GM12878 (cell line): ENCODE measurements around the gene DNAJC22. TPM values are rescaled to one million over a fixed set of nuclear protein-coding genes. Genes with fewer than 3 reads are reported as not detected.

Experiments
- IKZF1 ChIP-seq: fragments of 450-650 bp; conservative IDR thresholded peaks from 2 replicates; pipeline ENCODE4 v1.6.1; 2017; ENCODE audit warnings: antibody characterized with exemption, mild to moderate bottlenecking
- KAT2A ChIP-seq: conservative IDR thresholded peaks from 2 replicates; pipeline ENCODE4 v1.6.1; 2011; ENCODE audit warnings: low read depth, low read length; ENCODE audit not compliant: control insufficient read depth
- PAX5 ChIP-seq: IDR thresholded peaks from 2 replicates; pipeline ENCODE4 v1.6.1; 2011; ENCODE audit warnings: low read depth, low read length, borderline replicate concordance
- YY1 ChIP-seq: IDR thresholded peaks from 2 replicates; pipeline ENCODE4 v1.6.1; 2011; ENCODE audit warnings: low read depth, mild to moderate bottlenecking, low read length
- ZZZ3 ChIP-seq: IDR thresholded peaks from 2 replicates; pipeline ENCODE4 v1.6.1; 2011; ENCODE audit warnings: low read depth; ENCODE audit not compliant: control insufficient read depth, insufficient read length
- polyA plus RNA-seq, 11 experiments: library from polyadenylated mRNA; depleted of rRNA in 4 of 11; unstranded in 6 of 11; stranded (reverse) in 5 of 11; fragments of >200 nt; fragmentation: Nextera tagmentation in 4 of 11; fragmentation: Illumina TruSeq in 1 of 11; extraction: Ambion mirVana in 4 of 11; extraction: Trizol in 1 of 11; gene quantifications; 1 replicate in 1 of 11; 2 replicates in 10 of 11; pipeline versions ENCODE4 v1.2.1 to v1.2.3, GENCODE V29; 2011 to 2016; ENCODE audit warnings: inconsistent platforms in 2 of 11, missing spikeins in 2 of 11, low read depth in 1 of 11
- total RNA-seq, 4 experiments: library from RNA; depleted of rRNA in 3 of 4; stranded (reverse); fragments of >200 nt in 3 of 4; fragmentation: Illumina TruSeq in 1 of 4; extraction: Trizol in 1 of 4; gene quantifications; 2 replicates each; pipeline versions ENCODE4 v1.2.1 to v1.2.3, GENCODE V29; 2013 to 2021
- TF ChIP-seq, protein P1 (sequence below): fragments of 450-650 bp; IDR thresholded peaks from 2 replicates; pipeline ENCODE4 v1.6.1; 2017; ENCODE audit warnings: mild to moderate bottlenecking, low read depth, inconsistent platforms; ENCODE audit not compliant: poor library complexity, severe bottlenecking
- TF ChIP-seq, protein P2 (sequence below): fragments of 150-350 bp; IDR thresholded peaks from 2 replicates; pipeline ENCODE4 v1.6.1; 2014; ENCODE audit warnings: mild to moderate bottlenecking, low read depth, low read length

Gene DNAJC22
- total and polyA plus RNA-seq, 10 of the 15 experiments (the other 5 are each of a cell fraction or from before 2014, with no cell fraction given) = 0.06 to 0.61 (median 0.13) TPM; not detected in 3

- TF ChIP-seq, protein P1, sequence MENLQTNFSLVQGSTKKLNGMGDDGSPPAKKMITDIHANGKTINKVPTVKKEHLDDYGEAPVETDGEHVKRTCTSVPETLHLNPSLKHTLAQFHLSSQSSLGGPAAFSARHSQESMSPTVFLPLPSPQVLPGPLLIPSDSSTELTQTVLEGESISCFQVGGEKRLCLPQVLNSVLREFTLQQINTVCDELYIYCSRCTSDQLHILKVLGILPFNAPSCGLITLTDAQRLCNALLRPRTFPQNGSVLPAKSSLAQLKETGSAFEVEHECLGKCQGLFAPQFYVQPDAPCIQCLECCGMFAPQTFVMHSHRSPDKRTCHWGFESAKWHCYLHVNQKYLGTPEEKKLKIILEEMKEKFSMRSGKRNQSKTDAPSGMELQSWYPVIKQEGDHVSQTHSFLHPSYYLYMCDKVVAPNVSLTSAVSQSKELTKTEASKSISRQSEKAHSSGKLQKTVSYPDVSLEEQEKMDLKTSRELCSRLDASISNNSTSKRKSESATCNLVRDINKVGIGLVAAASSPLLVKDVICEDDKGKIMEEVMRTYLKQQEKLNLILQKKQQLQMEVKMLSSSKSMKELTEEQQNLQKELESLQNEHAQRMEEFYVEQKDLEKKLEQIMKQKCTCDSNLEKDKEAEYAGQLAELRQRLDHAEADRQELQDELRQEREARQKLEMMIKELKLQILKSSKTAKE = no peak
- no peak for TF ChIP-seq IKZF1
- TF ChIP-seq PAX5 = no peak
- no peak for TF ChIP-seq KAT2A
- no peak for TF ChIP-seq ZZZ3
- TF ChIP-seq, protein P2, sequence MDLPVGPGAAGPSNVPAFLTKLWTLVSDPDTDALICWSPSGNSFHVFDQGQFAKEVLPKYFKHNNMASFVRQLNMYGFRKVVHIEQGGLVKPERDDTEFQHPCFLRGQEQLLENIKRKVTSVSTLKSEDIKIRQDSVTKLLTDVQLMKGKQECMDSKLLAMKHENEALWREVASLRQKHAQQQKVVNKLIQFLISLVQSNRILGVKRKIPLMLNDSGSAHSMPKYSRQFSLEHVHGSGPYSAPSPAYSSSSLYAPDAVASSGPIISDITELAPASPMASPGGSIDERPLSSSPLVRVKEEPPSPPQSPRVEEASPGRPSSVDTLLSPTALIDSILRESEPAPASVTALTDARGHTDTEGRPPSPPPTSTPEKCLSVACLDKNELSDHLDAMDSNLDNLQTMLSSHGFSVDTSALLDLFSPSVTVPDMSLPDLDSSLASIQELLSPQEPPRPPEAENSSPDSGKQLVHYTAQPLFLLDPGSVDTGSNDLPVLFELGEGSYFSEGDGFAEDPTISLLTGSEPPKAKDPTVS = no peak
- no peak for TF ChIP-seq YY1
- TF ChIP-seq, all 136 proteins: peak for 0
Measured at GRCh38 chr12:49368240-49368600, 21.5 kb downstream of the DNAJC22 start (continued).
